ENCODE data around the gene ANK2. TPM values are rescaled to one million over a fixed set of nuclear protein-coding genes. Genes with fewer than 3 reads are reported as not detected.

ANK2 gene
- total and polyA plus RNA-seq, 2 experiments from 2014 or later: 49.4 to 190 TPM

GRCh38 chr4:113397114-113397701 is 347.8 kb downstream of the ANK2 start:
- H3K9me3 ChIP-seq (ENCODE audit: low read depth): no peaks in the 10 kb centered on the region
- peak in 1 of 2 donors; percentile 91 for DNase-seq (ENCODE audit: low read depth in 1 of 2, low spot score in 1 of 2)
- no peaks in the 10 kb centered on the region for H3K27me3 ChIP-seq
- H3K4me3 ChIP-seq: no peak overlapping the region
- H3K4me1 ChIP-seq (ENCODE audit: low read depth): no peaks in the 10 kb centered on the region
- H3K27ac ChIP-seq: no peak overlapping the region
- H3K36me3 ChIP-seq: no peaks in the 10 kb centered on the region
- TF ChIP-seq, protein P1, sequence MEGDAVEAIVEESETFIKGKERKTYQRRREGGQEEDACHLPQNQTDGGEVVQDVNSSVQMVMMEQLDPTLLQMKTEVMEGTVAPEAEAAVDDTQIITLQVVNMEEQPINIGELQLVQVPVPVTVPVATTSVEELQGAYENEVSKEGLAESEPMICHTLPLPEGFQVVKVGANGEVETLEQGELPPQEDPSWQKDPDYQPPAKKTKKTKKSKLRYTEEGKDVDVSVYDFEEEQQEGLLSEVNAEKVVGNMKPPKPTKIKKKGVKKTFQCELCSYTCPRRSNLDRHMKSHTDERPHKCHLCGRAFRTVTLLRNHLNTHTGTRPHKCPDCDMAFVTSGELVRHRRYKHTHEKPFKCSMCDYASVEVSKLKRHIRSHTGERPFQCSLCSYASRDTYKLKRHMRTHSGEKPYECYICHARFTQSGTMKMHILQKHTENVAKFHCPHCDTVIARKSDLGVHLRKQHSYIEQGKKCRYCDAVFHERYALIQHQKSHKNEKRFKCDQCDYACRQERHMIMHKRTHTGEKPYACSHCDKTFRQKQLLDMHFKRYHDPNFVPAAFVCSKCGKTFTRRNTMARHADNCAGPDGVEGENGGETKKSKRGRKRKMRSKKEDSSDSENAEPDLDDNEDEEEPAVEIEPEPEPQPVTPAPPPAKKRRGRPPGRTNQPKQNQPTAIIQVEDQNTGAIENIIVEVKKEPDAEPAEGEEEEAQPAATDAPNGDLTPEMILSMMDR (IDR thresholded peaks at IDR 0.05; ENCODE audit: low read depth, low read length): no peak

GRCh38 chr4:113398441-113399143 is 349.1 kb downstream of the ANK2 start:
- Histone ChIP-seq H3K27me3 (no peaks in the 10 kb centered on the region), H3K27ac (no peak overlapping the region), H3K36me3 (no peaks in the 10 kb centered on the region), H3K4me3 (no peak overlapping the region), H3K9me3 (ENCODE audit: low read depth) (no peaks in the 10 kb centered on the region), H3K4me1 (ENCODE audit: low read depth) (no peaks in the 10 kb centered on the region)
- DNase-seq (ENCODE audit: low read depth in 1 of 2, low spot score in 1 of 2): no peak
- TF ChIP-seq, protein P1 (IDR thresholded peaks at IDR 0.05; ENCODE audit: low read depth, low read length): no peak

GRCh38 chr4:113404167-113404571 is 354.7 kb downstream of the ANK2 start:
- no peaks in the 10 kb centered on the region for H3K4me1 ChIP-seq (ENCODE audit: low read depth)
- DNase-seq (ENCODE audit: low read depth in 1 of 2, low spot score in 1 of 2): no peak
- H3K27ac ChIP-seq: no peak overlapping the region
- TF ChIP-seq, protein P1 (IDR thresholded peaks at IDR 0.05; ENCODE audit: low read depth, low read length): no peak
- H3K4me3 ChIP-seq: no peak overlapping the region
- H3K27me3 ChIP-seq: no peaks in the 10 kb centered on the region
- no peaks in the 10 kb centered on the region for H3K36me3 ChIP-seq
- H3K9me3 ChIP-seq (ENCODE audit: low read depth): no peaks in the 10 kb centered on the region

GRCh38 chr4:113404841-113405240 is 355.4 kb downstream of the ANK2 start:
- Histone ChIP-seq H3K27me3 (no peaks in the 10 kb centered on the region), H3K36me3 (no peaks in the 10 kb centered on the region), H3K9me3 (ENCODE audit: low read depth) (no peaks in the 10 kb centered on the region), H3K4me3 (no peak overlapping the region), H3K4me1 (ENCODE audit: low read depth) (no peaks in the 10 kb centered on the region), H3K27ac (no peak overlapping the region)
- TF ChIP-seq, protein P1 (IDR thresholded peaks at IDR 0.05; ENCODE audit: low read depth, low read length): no peak
- peak in 1 of 2 donors; percentile 49 for DNase-seq (ENCODE audit: low read depth in 1 of 2, low spot score in 1 of 2)

GRCh38 chr4:113405874-113406722 is 356.6 kb downstream of the ANK2 start:
- Histone ChIP-seq H3K4me1 (ENCODE audit: low read depth) (no peaks in the 10 kb centered on the region), H3K36me3 (no peaks in the 10 kb centered on the region), H3K9me3 (ENCODE audit: low read depth) (no peaks in the 10 kb centered on the region), H3K27me3 (no peaks in the 10 kb centered on the region), H3K27ac (no peak overlapping the region), H3K4me3 (no peak overlapping the region)
- no peak for DNase-seq (ENCODE audit: low read depth in 1 of 2, low spot score in 1 of 2)
- TF ChIP-seq, protein P1 (IDR thresholded peaks at IDR 0.05; ENCODE audit: low read depth, low read length): no peak
